WI38 (cell line): ENCODE data around the gene SLC25A52.

Experiments used
- H3K4me3 ChIP-seq: 2 replicates; pipeline ENCODE4 v1.5.1; 2011; ENCODE audit warnings: low read depth, mild to moderate bottlenecking, control low read depth, low read length
- CTCF ChIP-seq: IDR thresholded peaks from 2 replicates; pipeline ENCODE4 v1.5.1; 2012; ENCODE audit warnings: low read depth, mild to moderate bottlenecking, control low read depth, low read length

Gene SLC25A52

GRCh38 chr18:31791817-31792579 lies 31.3 kb upstream of the SLC25A52 start:
- H3K4me3 ChIP-seq: no peak overlapping the region
- no peak for TF ChIP-seq CTCF

- no peak for TF ChIP-seq CTCF
Observed at GRCh38 chr18:31789409-31789808, 28.7 kb upstream of the SLC25A52 start.

GRCh38 chr18:31783059-31783458 lies 22.4 kb upstream of the SLC25A52 start:
- TF ChIP-seq CTCF: no peak
- no peak overlapping the region for H3K4me3 ChIP-seq

More at GRCh38 chr18:31789409-31789808, 28.7 kb upstream of the SLC25A52 start:
- H3K4me3 ChIP-seq: no peak overlapping the region

GRCh38 chr18:31778391-31778950 lies 17.8 kb upstream of the SLC25A52 start:
- no peak for TF ChIP-seq CTCF

GRCh38 chr18:31776093-31776492 lies 15.4 kb upstream of the SLC25A52 start:
- no peak for TF ChIP-seq CTCF
- no peak overlapping the region for H3K4me3 ChIP-seq

More at GRCh38 chr18:31778391-31778950, 17.8 kb upstream of the SLC25A52 start:
- no peak overlapping the region for H3K4me3 ChIP-seq

GRCh38 chr18:31774962-31775361 lies 14.3 kb upstream of the SLC25A52 start:
- no peak for TF ChIP-seq CTCF
- H3K4me3 ChIP-seq: no peak overlapping the region

GRCh38 chr18:31774477-31774785 lies 13.8 kb upstream of the SLC25A52 start:
- no peak overlapping the region for H3K4me3 ChIP-seq
- TF ChIP-seq CTCF: no peak
